Gastrocnemius medialis (tissue), 4 donors: Measurements from ENCODE around the gene PDE4B. TPM values are rescaled to one million over a fixed set of nuclear protein-coding genes. Genes with fewer than 3 reads are reported as not detected.

Source experiments
- ATAC-seq, 2 donors: fragments of 150-250 bp; one replicate each; pipeline ENCODE4 v1.9.1; 2016
- DNase-seq, 2 donors: peaks; one replicate each; pipeline ENCODE4 v3.0.0-alpha.2; 2019
- H3K27ac ChIP-seq, 4 donors: fragments of 200-600 bp; sonication (generic); 1 replicate in 1 of 4; 2 replicates in 3 of 4; pipeline ENCODE4 v1.5.1; 2016 to 2018; ENCODE audit warnings: mild to moderate bottlenecking in 2 of 4, moderate library complexity in 1 of 4
- H3K27me3 ChIP-seq, 3 donors: fragments of 200-600 bp; sonication (generic) in 2 of 3; 1 replicate in 1 of 3; 2 replicates in 2 of 3; pipeline versions ENCODE4 v1.5.1 to v1.6.0; 2016 to 2019; ENCODE audit warnings: mild to moderate bottlenecking in 1 of 3, moderate library complexity in 1 of 3
- H3K36me3 ChIP-seq, 2 donors: fragments of 200-600 bp; sonication (generic) in 1 of 2; one replicate each; pipeline ENCODE4 v1.5.1; 2017 to 2018
- H3K4me1 ChIP-seq, 2 donors: fragments of 200-600 bp; sonication (generic) in 1 of 2; one replicate each; pipeline ENCODE4 v1.5.1; 2016 to 2017; ENCODE audit warnings: mild to moderate bottlenecking in 2 of 2
- H3K4me3 ChIP-seq, 4 donors: fragments of 200-600 bp; sonication (generic) in 3 of 4; 1 replicate in 1 of 4; 2 replicates in 3 of 4; pipeline ENCODE4 v1.5.1; 2016 to 2019; ENCODE audit warnings: mild to moderate bottlenecking in 2 of 4
- H3K9me3 ChIP-seq, 3 donors: fragments of 200-600 bp; sonication (generic) in 2 of 3; 1 replicate in 1 of 3; 2 replicates in 2 of 3; pipeline ENCODE4 v1.5.1; 2016 to 2019
- POLR2A ChIP-seq, 2 donors: fragments of 450-650 bp; IDR thresholded peaks; one replicate each; pipeline ENCODE4 v1.6.1; 2017; ENCODE audit warnings: antibody characterized with exemption in 2 of 2, mild to moderate bottlenecking in 2 of 2, moderate library complexity in 2 of 2
- in situ Hi-C, 4 donors: fragments of 200-750 bp; cut with MboI; loops; one replicate each; pipeline versions ENCODE4 v1.15.0 to v1.8.0; 2017; ENCODE audit warnings: low sequenced_read_pairs in 4 of 4
- intact Hi-C: fragments of 100-400 bp; cut with DNase I; formaldehyde crosslinking; loops from one replicate; pipeline ENCODE4 v1.15.1; 2023; ENCODE audit warnings: low total_unique reads
- total RNA-seq, 4 donors: library from RNA; depleted of rRNA; stranded (reverse); fragments of >200 nt; gene quantifications; one replicate each; pipeline versions ENCODE4 v1.1.0 to v1.2.3, GENCODE V29; 2016
- TF ChIP-seq, protein P1 (sequence below), 5 experiments: fragments of 450-650 bp in 3 of 5; fragments of 200-600 bp in 2 of 5; sonication (generic) in 2 of 5; IDR thresholded peaks in 4 of 5; conservative IDR thresholded peaks in 1 of 5; 1 replicate in 4 of 5; 2 replicates in 1 of 5; pipeline ENCODE4 v1.5.1; 2016 to 2019; ENCODE audit warnings: antibody characterized with exemption in 5 of 5, mild to moderate bottlenecking in 3 of 5, moderate library complexity in 3 of 5

PDE4B gene
- total RNA-seq, 4 donors from 2014 or later, result 4.5 to 8.5 (median 7.9) TPM

DNA sequence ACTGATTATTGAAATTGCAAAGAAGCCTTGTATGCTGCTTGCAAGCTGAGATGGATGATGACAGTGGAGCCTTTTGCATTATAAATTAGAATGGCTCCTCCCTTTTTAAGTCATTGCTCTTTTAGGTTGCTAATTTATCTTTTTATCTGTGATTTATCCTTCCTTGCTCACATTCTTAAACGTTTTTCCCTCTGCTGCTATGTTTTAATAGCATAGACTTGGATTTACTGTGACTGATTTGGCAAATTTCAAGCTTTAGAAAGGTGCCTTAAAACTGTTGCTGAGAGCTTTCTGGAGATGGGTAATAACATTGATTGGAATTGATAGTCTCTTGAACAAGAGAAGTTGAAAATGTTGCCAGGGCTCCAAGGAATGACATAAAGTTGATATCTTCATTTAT lies 427.8 kb downstream of the PDE4B start:
- no peaks in the 10 kb centered on the region for H3K9me3 ChIP-seq
- ATAC-seq (no peak), DNase-seq (no peak)
- H3K4me3 ChIP-seq, result no peak overlapping the region
- no peaks in the 10 kb centered on the region for H3K36me3 ChIP-seq
- intact Hi-C loops (no loop called here), in situ Hi-C loops (no loop called here)
- H3K27me3 ChIP-seq, result no peaks in the 10 kb centered on the region
- H3K4me1 ChIP-seq, result no peaks in the 10 kb centered on the region
- TF ChIP-seq POLR2A (IDR thresholded peaks at IDR 0.05), result no peak
- TF ChIP-seq, protein P1, sequence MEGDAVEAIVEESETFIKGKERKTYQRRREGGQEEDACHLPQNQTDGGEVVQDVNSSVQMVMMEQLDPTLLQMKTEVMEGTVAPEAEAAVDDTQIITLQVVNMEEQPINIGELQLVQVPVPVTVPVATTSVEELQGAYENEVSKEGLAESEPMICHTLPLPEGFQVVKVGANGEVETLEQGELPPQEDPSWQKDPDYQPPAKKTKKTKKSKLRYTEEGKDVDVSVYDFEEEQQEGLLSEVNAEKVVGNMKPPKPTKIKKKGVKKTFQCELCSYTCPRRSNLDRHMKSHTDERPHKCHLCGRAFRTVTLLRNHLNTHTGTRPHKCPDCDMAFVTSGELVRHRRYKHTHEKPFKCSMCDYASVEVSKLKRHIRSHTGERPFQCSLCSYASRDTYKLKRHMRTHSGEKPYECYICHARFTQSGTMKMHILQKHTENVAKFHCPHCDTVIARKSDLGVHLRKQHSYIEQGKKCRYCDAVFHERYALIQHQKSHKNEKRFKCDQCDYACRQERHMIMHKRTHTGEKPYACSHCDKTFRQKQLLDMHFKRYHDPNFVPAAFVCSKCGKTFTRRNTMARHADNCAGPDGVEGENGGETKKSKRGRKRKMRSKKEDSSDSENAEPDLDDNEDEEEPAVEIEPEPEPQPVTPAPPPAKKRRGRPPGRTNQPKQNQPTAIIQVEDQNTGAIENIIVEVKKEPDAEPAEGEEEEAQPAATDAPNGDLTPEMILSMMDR (IDR thresholded peaks at IDR 0.05 in 4 of 5, conservative IDR thresholded peaks at IDR 0.05 in 1 of 5), result no peak
- H3K27ac ChIP-seq, result no peak overlapping the region

DNA sequence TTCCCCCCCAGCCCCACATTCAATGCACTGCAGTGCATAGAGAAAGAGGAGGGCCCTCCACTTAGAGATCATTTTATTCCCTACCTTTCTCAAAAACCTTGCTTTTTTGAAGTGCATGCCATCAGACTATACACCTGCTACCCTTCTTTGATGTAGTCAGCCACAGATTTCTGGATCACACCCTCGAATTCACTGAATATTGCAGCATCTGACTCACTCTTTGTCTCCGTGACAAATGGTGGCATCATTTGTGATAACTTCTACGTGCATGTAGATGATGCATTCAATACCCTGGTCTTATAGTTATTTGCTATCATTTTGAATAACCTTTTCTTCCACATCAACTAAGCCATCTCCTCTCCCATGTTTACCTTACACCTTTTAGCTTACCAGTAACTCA lies 431.0 kb downstream of the PDE4B start:
- Histone ChIP-seq H3K9me3 (no peaks in the 10 kb centered on the region), H3K4me1 (no peaks in the 10 kb centered on the region), H3K4me3 (no peak overlapping the region), H3K36me3 (no peaks in the 10 kb centered on the region), H3K27me3 (no peaks in the 10 kb centered on the region), H3K27ac (no peak overlapping the region)
- TF ChIP-seq POLR2A (IDR thresholded peaks at IDR 0.05), result no peak
- TF ChIP-seq, protein P1 (IDR thresholded peaks at IDR 0.05 in 4 of 5, conservative IDR thresholded peaks at IDR 0.05 in 1 of 5), result no peak
- ATAC-seq (no peak), DNase-seq (no peak)
- in situ Hi-C loops (no loop called here), intact Hi-C loops (no loop called here)

DNA sequence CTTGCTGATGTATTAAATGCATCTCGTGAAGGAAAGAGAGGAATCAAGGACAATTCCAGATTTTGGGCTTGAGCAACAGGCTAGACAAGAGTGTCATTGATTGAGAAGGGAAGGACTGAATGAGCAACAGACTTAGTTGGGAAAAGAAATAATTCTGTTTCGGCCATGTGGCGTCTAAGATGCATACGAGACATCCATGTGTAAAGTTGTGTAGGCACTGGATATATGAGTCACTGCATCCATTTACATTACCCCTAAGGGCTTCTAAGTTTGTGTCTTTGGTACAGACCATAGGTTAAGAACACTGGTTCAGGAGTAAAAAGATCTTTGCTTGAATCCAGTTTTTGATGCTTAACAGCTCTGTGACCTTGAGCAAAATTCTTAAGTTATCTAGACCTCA lies 434.3 kb downstream of the PDE4B start:
- intact Hi-C loops, result no loop called here
- no peaks in the 10 kb centered on the region for H3K36me3 ChIP-seq
- DNase-seq (no peak), ATAC-seq (no peak)
- no peaks in the 10 kb centered on the region for H3K27me3 ChIP-seq
- H3K9me3 ChIP-seq, result no peaks in the 10 kb centered on the region
- no peak overlapping the region for H3K27ac ChIP-seq
- in situ Hi-C loops, result loop anchor here in 1 of 4 donors (25.0 kb wide), 1 partner anchor 510 kb away; no protein-coding TSS in a partner anchor
- H3K4me1 ChIP-seq, result no peaks in the 10 kb centered on the region
- no peak overlapping the region for H3K4me3 ChIP-seq
- TF ChIP-seq POLR2A (IDR thresholded peaks at IDR 0.05), result no peak
- TF ChIP-seq, protein P1 (IDR thresholded peaks at IDR 0.05 in 4 of 5, conservative IDR thresholded peaks at IDR 0.05 in 1 of 5), result no peak

DNA sequence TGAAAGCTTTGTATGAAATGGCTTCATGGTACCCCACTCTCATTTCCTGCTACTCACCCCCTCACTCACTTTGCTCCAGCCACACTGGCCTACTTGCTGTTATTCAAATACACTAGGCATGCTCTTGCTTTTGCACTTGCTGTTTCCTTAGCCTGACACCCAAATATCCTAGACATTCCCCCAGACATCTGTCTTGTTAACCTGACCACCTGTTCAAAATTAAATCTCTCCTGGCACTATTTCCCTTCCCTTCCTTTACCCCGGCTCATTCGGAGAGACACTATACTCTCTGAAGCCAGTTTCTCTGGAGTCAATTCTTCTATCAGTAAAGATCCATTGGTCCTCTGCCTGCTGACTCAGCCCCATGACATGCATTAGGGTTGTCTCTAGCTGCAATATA lies 435.3 kb downstream of the PDE4B start:
- H3K36me3 ChIP-seq, result no peaks in the 10 kb centered on the region
- no peak for ATAC-seq
- no peak for TF ChIP-seq POLR2A (IDR thresholded peaks at IDR 0.05)
- TF ChIP-seq, protein P1 (IDR thresholded peaks at IDR 0.05 in 4 of 5, conservative IDR thresholded peaks at IDR 0.05 in 1 of 5), result no peak
- H3K9me3 ChIP-seq, result no peaks in the 10 kb centered on the region
- DNase-seq, result no peak
- no peaks in the 10 kb centered on the region for H3K4me1 ChIP-seq
- H3K27ac ChIP-seq, result no peak overlapping the region
- no peak overlapping the region for H3K4me3 ChIP-seq
- intact Hi-C loops (no loop called here), in situ Hi-C loops (loop anchor here in 1 of 4 donors (25.0 kb wide), 1 partner anchor 509 kb away; no protein-coding TSS in a partner anchor)
- no peaks in the 10 kb centered on the region for H3K27me3 ChIP-seq

DNA sequence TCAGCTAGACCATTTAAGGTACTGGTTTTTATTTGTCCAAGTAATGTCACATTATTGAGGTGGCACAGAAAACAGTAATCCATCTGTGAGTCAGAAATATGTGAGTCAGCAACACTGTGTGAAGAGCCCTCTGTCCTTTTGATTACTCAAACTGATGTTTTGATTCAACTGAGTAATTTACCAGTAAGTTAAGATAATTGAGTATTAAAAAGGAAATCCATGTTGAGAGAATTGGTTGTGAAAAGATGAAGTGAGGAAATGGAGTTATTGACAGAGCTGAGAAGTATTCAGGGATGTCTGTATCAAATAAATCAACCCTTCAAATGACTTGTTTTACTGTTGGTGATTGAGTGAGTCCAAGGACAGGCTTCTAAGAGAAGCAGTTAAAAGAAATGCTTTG lies 438.5 kb downstream of the PDE4B start:
- ATAC-seq (no peak), DNase-seq (no peak)
- no peaks in the 10 kb centered on the region for H3K36me3 ChIP-seq
- no peak overlapping the region for H3K27ac ChIP-seq
- no peaks in the 10 kb centered on the region for H3K4me1 ChIP-seq
- intact Hi-C loops, result no loop called here
- no peaks in the 10 kb centered on the region for H3K9me3 ChIP-seq
- no peaks in the 10 kb centered on the region for H3K27me3 ChIP-seq
- no peak overlapping the region for H3K4me3 ChIP-seq
- no peak for TF ChIP-seq POLR2A (IDR thresholded peaks at IDR 0.05)
- TF ChIP-seq, protein P1 (IDR thresholded peaks at IDR 0.05 in 4 of 5, conservative IDR thresholded peaks at IDR 0.05 in 1 of 5), result no peak
- in situ Hi-C loops, result loop anchor here in 1 of 4 donors (25.0 kb wide), 1 partner anchor 506 kb away; no protein-coding TSS in a partner anchor
